ENCODE data around the gene TRIOBP.

The TRIOBP gene

DNA sequence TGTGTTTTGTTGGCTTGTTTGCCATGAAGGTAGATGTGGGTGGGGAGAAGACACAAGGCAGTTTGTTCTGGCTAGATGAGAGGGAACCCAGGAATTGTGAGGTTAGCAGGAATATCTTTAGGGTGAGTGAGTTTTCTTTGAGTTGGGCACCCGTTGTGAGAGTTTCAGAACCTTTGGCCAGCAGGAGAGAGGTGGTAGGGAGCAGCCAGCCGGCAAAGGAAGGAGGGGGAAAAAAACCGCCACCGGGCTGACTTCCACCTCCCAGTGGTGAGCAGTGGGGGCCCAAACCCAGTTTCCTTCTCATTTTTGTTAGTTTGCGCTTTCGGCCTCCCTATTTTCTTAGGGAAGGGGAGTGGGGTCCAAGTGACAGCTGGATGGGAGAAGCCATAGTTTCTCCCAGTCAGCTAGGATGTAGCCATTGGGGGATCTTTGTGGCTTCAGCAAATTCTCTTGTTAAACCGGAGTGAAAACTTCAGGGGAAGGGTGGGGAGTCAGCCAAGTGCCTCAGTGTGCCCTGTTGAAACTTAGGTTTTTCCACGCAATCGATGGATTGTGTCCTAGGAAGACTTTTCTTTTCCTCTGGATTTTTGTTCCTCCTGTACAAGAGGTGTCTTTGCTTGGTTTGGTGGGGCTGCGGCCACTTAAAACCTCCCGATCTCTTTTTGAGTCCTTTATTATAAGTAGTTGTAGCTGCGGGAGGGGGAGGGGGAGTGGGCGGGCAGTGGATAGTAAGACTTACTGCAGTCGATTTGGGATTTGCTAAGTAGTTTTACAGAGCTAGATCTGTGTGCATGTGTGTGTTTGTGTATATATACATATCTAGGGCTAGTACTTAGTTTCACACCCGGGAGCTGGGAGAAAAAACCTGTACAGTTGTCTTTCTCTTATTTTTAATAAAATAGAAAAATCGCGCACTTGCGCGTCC lies 109.8 kb downstream of the TRIOBP start:
- DNase-seq (ENCODE audit: low read depth) = no peak

DNA sequence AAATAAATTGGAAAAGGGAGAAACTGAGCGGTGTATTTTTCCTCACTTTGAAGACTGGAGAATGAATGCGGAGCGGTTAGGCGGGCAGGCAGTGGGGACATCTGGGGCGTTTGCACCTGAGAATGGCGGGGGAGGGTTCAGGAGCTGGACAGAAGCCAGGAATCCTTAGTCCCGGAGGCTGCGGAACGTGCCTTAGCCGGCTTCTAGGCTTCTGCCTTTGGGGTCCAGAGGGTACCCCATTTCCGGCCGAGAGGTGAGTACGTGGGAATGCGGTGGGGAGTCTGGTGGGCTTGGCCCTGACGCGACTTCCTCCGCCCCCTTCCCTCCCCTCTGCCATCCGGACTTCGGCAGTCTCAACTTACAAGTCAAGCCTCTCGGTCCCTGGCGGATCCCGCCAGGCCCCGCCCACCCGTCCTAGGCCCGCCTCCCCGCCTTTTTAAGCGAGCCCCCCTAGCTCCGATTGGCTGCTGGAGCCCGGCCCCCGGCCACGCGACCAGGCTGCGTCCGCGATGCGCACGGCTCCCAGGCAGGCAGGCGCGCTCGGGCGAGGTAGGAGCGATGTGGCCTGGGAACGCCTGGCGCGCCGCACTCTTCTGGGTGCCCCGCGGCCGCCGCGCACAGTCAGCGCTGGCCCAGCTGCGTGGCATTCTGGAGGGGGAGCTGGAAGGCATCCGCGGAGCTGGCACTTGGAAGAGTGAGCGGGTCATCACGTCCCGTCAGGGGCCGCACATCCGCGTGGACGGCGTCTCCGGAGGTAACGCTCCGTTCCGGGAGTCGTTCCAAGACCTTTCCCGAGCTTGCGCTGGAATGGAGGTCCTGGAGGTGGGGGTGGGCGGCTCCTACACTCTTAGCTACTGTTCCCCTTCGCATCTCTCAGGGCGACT lies 110.8 kb downstream of the TRIOBP start, which contains the start of gene GCAT:
Gene GCAT (plus strand): TSS at position 525 of the 884 bp plus-strand sequence. CDS start 34 bp downstream, at position 559.
- DNase-seq (ENCODE audit: low read depth) = no peak

DNA sequence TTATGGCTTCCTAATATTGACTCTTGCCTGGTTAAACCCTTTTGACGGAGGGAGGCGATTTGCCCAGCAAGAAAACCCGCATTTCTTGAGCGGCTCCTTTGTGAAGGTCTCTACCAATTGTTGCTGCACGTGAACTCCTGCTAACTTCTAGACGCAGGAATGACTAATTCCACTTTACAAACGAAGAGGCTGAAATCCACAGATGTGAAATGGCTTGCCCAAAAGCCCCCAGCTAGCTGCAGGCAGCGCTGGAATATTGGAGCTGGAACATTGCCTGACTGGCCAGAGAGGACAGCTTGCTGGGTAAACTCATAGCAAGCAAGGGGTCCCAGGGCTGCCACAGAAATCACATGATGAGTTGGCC lies 111.4 kb downstream of the TRIOBP start:
- DNase-seq (ENCODE audit: low read depth) = no peak

DNA sequence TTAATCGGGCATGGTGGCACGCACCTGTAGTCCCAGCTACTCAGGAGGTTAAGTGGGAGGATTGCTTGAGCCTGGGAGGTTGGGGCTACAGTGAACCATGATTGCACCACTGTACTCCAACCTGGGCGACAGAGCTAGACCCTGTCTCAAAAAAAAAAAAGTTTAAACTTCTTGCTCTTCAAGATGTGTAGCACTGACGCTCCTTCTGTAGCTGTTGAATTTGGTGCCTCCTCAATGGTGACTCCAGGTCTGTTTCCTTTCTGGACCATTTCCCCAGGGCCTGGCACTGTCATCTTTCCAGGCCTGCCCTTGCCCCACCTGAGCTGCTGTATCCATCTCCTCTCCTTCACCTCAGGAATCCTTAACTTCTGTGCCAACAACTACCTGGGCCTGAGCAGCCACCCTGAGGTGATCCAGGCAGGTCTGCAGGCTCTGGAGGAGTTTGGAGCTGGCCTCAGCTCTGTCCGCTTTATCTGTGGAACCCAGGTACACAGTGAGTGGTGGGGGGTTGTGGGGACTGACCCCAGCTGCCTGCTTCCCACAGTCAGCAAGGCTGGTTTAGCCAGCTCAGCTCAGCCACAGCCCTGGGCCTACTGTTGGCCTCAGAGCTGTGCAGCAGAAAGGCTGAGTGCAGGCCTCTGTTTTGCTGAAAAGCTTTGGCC lies 113.0 kb downstream of the TRIOBP start:
- no peak for DNase-seq (ENCODE audit: low read depth)

DNA sequence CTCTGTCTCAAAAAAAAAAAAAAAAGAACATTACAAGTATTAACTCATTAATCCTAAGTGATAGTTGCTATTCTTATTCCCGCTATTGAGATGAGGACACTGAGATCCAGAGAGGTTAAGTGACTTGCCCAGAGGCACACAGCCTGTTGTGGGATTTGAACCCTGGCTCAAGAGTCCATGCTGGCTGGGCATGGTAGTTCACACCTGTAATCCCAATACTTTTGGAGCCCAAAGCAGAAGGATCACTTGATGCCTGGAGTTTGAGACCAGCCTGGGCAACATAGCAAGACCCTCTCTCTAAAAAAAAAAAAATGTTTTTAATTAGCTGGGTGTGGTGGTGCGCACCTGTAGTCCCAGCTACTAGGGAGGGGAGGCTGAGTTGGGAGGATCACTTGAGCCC lies 115.0 kb downstream of the TRIOBP start:
- no peak for DNase-seq (ENCODE audit: low read depth)

DNA sequence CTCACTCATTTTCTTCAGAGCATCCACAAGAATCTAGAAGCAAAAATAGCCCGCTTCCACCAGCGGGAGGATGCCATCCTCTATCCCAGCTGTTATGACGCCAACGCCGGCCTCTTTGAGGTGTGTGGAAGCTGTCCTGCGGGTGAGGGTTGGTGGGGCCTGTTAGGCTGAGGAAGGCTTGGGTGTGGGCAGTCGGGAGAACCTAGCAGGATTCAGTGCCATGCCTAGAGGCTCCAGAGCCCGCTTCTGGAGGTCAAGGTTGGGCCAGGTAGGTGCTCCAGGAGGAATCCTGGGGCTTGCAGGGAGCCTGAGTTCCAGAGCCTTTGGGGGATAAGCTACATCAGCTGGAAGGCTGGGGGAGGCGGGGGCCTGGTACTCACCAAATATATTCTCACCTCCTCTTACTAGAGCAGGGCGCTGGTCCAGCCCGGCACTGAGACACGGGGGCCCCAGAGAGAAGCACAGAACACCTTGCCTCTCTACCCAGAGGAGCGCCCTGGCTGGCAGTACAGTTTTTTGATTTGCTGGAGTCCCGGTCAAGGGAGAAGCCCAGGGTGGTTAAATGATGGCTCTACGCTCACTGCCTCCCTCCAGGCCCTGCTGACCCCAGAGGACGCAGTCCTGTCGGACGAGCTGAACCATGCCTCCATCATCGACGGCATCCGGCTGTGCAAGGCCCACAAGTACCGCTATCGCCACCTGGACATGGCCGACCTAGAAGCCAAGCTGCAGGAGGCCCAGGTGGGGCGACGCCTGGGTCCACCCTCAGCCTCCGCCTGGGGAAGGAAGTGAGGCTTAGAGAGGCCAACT lies 116.2 kb downstream of the TRIOBP start:
- no peak for DNase-seq (ENCODE audit: low read depth)

DNA sequence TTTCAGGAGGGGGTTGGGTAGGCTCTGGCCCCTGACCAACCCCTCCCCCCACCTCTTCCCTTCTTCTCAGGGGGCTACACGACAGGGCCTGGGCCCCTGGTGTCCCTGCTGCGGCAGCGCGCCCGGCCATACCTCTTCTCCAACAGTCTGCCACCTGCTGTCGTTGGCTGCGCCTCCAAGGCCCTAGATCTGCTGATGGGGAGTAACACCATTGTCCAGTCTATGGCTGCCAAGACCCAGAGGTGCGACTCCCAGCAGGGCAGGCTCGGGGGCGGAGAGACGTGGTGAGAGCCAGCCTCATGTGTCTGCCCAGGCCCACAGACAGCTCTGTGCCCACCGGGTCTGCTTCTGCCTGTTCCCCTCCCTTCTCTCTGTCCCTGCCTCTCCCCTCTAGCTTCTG lies 118.7 kb downstream of the TRIOBP start:
- no peak for DNase-seq (ENCODE audit: low read depth)

DNA sequence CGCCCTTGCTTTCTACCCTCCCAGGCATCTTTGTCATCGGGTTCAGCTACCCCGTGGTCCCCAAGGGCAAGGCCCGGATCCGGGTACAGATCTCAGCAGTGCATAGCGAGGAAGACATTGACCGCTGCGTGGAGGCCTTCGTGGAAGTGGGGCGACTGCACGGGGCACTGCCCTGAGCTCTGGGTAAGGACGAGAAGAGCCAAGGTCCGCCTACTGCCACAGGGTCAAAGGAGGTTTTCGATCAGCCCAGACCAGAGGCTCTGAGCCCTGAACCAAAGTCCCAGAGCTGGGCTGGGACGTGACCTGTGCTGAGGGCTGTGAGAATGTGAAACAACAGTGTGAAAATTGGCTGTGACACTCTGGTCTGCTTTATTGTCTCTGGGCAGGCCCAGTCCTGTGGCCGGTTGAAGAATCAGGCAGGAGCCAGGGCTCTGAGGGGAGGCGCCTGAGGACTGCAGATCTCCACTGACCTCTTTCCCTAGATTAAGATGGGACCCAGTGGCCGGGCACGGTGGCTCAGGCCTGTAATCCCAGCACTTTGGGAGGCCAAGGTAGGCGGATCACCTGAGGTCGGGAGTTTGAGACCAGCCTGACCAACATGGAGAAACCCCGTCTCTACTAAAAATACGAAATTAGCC lies 119.8 kb downstream of the TRIOBP start:
- no peak for DNase-seq (ENCODE audit: low read depth)

DNA sequence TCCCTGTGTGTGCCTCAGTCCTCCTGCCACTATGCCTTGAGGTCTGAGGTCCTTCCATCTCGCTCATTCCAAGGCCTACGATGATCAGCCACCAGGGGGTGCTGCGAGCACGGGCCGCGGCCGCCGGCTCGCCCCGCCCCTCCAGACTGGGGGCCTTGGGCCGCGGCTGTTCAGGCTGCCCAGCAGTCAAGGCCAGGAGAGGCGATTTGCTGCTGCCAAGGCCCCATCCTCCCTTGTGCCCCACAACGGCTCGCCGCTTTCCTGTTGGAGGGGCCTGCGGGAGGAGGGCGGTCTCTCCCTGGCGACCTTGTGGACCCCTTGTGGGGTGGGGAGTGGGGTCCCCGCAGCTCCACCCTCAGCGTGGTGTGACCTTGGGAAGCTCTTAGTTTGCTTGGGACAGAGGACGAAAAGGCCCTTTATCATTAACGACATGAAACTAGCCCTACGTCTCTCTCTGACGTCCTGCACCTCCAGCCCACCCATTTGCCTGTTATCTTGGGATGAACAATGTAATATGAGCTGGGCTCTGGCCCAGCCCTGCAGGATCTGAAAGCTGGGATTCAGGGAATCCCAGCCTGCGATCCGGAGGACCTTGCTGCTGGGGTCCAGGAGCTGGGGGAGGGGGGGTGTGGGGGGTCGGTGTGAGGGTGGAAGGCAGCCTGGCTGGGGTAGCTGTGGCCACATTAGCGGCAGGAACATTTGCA lies 121.0 kb downstream of the TRIOBP start:
- no peak for DNase-seq (ENCODE audit: low read depth)

DNA sequence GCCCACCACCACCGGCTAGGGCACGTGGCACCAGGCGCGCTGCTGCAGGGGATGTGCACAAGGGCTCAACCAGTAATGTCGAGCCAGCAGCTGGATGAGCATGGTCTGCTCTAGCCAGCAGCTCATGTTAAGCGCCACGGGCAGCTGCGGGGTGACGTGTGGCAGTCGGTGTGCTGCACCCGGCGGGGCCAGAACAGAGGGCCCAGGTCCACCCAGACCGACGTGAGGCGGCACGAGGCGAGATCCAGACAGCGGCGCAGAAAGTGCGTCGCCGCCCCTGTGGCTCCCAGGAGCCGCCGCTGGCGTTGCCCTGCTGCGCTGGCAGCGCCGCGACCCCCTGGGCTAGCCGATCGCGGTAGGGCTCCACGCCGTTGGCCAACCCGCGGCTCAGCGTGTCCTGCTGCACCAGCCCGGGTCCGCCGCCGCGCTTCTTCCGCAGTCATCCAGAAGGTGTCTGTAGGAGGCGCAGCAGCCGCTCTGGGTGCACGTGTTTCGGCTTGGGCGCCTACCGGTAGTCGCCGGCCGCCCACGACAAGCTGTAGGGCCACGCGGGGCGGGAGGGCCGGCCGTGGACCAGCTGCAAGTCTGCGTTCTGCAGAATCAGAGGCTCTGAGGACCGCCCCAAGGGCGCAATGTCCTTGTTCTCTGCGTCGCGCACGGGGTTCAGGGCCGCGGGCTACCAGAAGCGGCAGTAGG lies 121.7 kb downstream of the TRIOBP start:
- no peak for DNase-seq (ENCODE audit: low read depth)

DNA sequence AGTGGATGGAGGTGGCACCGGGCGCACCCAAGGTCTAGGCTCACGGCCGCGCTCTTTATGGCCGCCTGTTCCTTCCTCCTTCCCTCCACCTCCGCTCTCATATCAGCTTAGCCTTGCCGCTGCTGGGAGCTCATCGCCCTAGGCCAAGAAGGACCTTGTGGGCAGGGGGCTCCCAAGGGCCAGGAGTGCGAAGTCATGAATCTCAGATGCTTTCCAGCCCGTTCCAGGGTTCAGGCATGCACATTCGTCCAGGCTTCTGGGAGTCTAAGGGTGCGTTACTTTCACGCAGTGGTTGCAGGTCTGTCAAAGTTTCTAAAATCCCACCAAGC lies 122.2 kb downstream of the TRIOBP start:
- DNase-seq (ENCODE audit: low read depth) = no peak

DNA sequence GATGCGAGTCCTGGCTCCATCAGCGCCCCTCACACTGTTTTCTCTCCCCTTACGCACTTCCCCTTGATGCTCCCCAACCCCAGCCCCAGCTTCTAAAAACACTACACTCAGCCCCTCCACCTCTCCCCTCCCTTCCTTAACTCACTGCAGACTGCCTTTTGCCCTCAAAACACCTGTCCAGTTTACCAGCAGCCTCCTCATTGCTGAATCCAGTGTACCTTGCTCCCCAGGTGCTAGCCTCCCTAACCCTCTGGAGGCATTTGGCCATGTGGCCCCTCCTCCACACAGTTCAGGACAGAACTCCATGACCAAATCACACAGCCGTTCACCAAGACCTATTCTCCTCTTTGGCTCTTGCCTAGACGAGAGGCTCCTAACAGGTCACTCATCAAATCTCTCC lies 123.5 kb downstream of the TRIOBP start:
- no peak for DNase-seq (ENCODE audit: low read depth)

DNA sequence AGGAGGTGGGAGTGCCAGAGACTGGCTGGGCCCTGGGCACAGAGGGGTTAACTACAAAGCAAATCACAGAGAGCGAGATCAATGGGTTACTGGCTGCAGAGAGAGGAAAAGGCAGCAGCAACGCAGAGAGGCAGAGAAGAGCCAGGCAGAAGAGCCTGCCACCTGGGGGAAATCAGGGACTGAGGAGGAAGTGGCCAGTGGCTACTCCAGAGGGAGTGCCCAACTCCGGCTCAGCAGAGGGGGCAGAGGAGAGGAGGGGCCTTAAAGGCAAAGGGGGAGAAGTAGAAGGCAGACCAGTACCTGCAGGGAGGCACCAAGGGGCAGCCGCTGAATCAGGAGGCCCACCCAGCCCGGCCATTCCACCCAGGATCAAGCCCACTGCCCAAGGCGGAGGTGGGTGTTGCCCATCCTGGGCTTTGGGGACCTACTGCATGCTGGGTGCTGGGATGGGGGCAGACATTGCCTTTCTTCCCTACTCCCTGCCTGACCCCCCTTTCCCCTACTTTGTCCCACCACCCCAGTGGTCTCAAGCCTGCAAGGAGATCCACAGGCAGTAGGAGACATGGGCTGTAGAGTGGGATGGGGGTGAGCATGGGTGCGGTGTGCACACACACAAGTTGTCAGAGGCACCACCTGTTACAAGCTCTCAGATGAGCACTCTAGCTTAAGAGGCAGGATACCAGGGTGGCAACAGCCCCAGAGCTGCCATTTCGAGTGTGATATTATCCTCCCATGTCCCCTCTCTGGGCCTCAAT lies 125.4 kb downstream of the TRIOBP start:
- no peak for DNase-seq (ENCODE audit: low read depth)

DNA sequence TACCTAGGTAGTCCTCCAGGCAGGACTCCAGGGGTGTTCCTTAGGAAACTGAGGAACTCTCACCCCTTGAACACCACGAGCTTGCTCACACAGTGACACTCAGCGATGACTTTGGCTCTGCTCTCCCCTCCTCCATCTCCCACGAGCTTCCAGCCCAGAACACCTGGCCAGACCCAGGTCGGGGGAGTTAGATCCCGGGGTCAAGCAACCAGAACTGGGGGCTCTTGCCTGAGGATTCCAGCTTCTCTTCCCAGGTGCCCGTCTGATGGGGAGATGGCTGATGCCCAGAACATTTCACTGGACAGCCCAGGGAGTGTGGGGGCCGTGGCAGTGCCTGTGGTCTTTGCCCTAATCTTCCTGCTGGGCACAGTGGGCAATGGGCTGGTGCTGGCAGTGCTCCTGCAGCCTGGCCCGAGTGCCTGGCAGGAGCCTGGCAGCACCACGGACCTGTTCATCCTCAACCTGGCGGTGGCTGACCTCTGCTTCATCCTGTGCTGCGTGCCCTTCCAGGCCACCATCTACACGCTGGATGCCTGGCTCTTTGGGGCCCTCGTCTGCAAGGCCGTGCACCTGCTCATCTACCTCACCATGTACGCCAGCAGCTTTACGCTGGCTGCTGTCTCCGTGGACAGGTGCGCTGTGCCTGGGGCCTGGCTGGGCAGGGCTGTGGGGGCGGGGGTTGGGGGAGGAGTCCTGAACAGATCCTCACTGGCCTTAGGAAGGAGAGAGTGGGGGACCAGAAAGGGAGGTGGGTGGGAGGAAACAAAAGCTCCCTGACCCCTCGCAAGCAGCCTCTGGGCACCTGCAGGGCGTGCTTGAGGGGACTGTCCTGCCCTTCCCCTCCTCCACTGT lies 126.5 kb downstream of the TRIOBP start, which contains the start of gene GALR3:
Gene GALR3 (plus strand): TSS at position 249 of the 852 bp plus-strand sequence. CDS start 25 bp downstream, at position 274.
- no peak for DNase-seq (ENCODE audit: low read depth)

DNA sequence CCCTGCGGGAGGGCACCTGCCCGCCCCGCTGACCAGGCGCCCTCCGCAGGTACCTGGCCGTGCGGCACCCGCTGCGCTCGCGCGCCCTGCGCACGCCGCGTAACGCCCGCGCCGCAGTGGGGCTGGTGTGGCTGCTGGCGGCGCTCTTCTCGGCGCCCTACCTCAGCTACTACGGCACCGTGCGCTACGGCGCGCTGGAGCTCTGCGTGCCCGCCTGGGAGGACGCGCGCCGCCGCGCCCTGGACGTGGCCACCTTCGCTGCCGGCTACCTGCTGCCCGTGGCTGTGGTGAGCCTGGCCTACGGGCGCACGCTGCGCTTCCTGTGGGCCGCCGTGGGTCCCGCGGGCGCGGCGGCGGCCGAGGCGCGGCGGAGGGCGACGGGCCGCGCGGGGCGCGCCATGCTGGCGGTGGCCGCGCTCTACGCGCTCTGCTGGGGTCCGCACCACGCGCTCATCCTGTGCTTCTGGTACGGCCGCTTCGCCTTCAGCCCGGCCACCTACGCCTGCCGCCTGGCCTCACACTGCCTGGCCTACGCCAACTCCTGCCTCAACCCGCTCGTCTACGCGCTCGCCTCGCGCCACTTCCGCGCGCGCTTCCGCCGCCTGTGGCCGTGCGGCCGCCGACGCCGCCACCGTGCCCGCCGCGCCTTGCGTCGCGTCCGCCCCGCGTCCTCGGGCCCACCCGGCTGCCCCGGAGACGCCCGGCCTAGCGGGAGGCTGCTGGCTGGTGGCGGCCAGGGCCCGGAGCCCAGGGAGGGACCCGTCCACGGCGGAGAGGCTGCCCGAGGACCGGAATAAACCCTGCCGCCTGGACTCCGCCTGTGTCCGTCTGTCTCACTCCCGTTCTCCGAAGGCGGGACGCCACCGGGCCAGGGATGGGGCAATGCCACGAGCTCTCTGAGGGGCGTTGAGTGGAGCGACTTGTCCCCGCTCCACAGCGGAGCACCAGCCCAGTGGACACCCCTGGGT lies 128.1 kb downstream of the TRIOBP start:
- DNase-seq (ENCODE audit: low read depth) = no peak
